H9 (cell line): ENCODE measurements around the gene PJA1. TPM values are rescaled to one million over a fixed set of nuclear protein-coding genes. Genes with fewer than 3 reads are reported as not detected.

ENCODE experiments used
- DNase-seq: peaks from one replicate; pipeline ENCODE4 v3.0.0-alpha.2; 2017
- H2AFZ ChIP-seq: one replicate; pipeline ENCODE4 v1.6.1; 2013; ENCODE audit warnings: mild to moderate bottlenecking, low read length, control low read depth, moderate library complexity
- H2AK5ac ChIP-seq: 2 replicates; pipeline ENCODE4 v1.6.1; 2013; ENCODE audit warnings: low read length, control low read depth, mixed read lengths; ENCODE audit not compliant: insufficient read length
- H2BK120ac ChIP-seq: one replicate; pipeline ENCODE4 v1.6.1; 2013; ENCODE audit warnings: low read depth, mild to moderate bottlenecking, low read length, control low read depth, inconsistent platforms; ENCODE audit not compliant: poor library complexity, severe bottlenecking
- H2BK12ac ChIP-seq: 2 replicates; pipeline ENCODE4 v1.6.1; 2013; ENCODE audit warnings: low read length, control low read depth, mixed read lengths, low read depth; ENCODE audit not compliant: insufficient read length
- H2BK15ac ChIP-seq: 2 replicates; pipeline ENCODE4 v1.6.1; 2013; ENCODE audit warnings: low read depth, low read length, control low read depth
- H2BK20ac ChIP-seq: one replicate; pipeline ENCODE4 v1.6.1; 2013; ENCODE audit warnings: low read depth, mild to moderate bottlenecking, low read length, control low read depth, inconsistent platforms; ENCODE audit not compliant: poor library complexity, severe bottlenecking
- H2BK5ac ChIP-seq: 2 replicates; pipeline ENCODE4 v1.6.1; 2013; ENCODE audit warnings: low read length, control low read depth, mixed read lengths; ENCODE audit not compliant: insufficient read length
- H3K14ac ChIP-seq: 2 replicates; pipeline ENCODE4 v1.6.1; 2013; ENCODE audit warnings: low read length, control low read depth; ENCODE audit not compliant: insufficient read depth
- H3K18ac ChIP-seq: 2 replicates; pipeline ENCODE4 v1.6.1; 2013; ENCODE audit warnings: low read depth, mild to moderate bottlenecking, mixed read lengths, low read length, control low read depth; ENCODE audit not compliant: insufficient read length
- H3K23ac ChIP-seq: 2 replicates; pipeline ENCODE4 v1.6.1; 2013; ENCODE audit warnings: low read length, control low read depth, mixed read lengths, low read depth; ENCODE audit not compliant: insufficient read length
- H3K23me2 ChIP-seq: 2 replicates; pipeline ENCODE4 v1.6.1; 2013; ENCODE audit warnings: low read depth, mild to moderate bottlenecking, mixed read lengths, low read length, control low read depth; ENCODE audit not compliant: insufficient read length, poor library complexity, severe bottlenecking
- H3K27ac ChIP-seq: 2 replicates; pipeline ENCODE4 v1.5.1; 2013; ENCODE audit warnings: low read length, control low read depth, mixed read lengths, low read depth; ENCODE audit not compliant: insufficient read length
- H3K27me3 ChIP-seq: 2 replicates; pipeline ENCODE4 v1.6.1; 2013; ENCODE audit warnings: low read length, control low read depth, inconsistent platforms; ENCODE audit not compliant: insufficient read depth
- H3K4ac ChIP-seq: 2 replicates; pipeline ENCODE4 v1.6.1; 2013; ENCODE audit warnings: low read depth, mild to moderate bottlenecking, control low read depth, inconsistent platforms, low read length, moderate library complexity
- H3K4me1 ChIP-seq: 2 replicates; pipeline ENCODE4 v1.6.1; 2013; ENCODE audit warnings: low read length, control low read depth, inconsistent platforms; ENCODE audit not compliant: insufficient read depth
- H3K4me2 ChIP-seq: 2 replicates; pipeline ENCODE4 v1.6.1; 2013; ENCODE audit warnings: low read length, control low read depth, mixed read lengths; ENCODE audit not compliant: insufficient read length, insufficient read depth
- H3K56ac ChIP-seq: 2 replicates; pipeline ENCODE4 v1.6.1; 2013; ENCODE audit warnings: low read depth, mild to moderate bottlenecking, mixed read lengths, low read length, control low read depth; ENCODE audit not compliant: insufficient read length
- H3K79me1 ChIP-seq: 2 replicates; pipeline ENCODE4 v1.6.1; 2013; ENCODE audit warnings: low read depth, mild to moderate bottlenecking, moderate library complexity, low read length, control low read depth, inconsistent platforms; ENCODE audit not compliant: insufficient read depth, poor library complexity, severe bottlenecking
- H3K79me2 ChIP-seq: 2 replicates; pipeline ENCODE4 v1.6.1; 2013; ENCODE audit warnings: low read length, control low read depth, inconsistent platforms; ENCODE audit not compliant: insufficient read depth
- H3K9ac ChIP-seq: 2 replicates; pipeline ENCODE4 v1.6.1; 2013; ENCODE audit warnings: low read length, control low read depth, mixed read lengths; ENCODE audit not compliant: insufficient read length; ENCODE audit errors: extremely low read depth
- H3K9me3 ChIP-seq: one replicate; pipeline ENCODE4 v1.6.1; 2013; ENCODE audit warnings: low read depth, low read length, inconsistent platforms; ENCODE audit not compliant: control insufficient read depth
- H3T11ph ChIP-seq: one replicate; pipeline ENCODE4 v1.6.1; 2013; ENCODE audit warnings: mild to moderate bottlenecking, low read length, control low read depth, inconsistent platforms
- H4K20me1 ChIP-seq: one replicate; pipeline ENCODE4 v1.6.1; 2013; ENCODE audit not compliant: control insufficient read depth, insufficient read length, insufficient read depth
- H4K5ac ChIP-seq: 2 replicates; pipeline ENCODE4 v1.6.1; 2013; ENCODE audit warnings: low read depth, mild to moderate bottlenecking, mixed read lengths, low read length, control low read depth; ENCODE audit not compliant: insufficient read length
- H4K8ac ChIP-seq: replicated peaks from 2 replicates; pipeline ENCODE4 v1.6.1; 2013; ENCODE audit warnings: low read length, control low read depth, mixed read lengths, low read depth; ENCODE audit not compliant: insufficient read length
- H4K91ac ChIP-seq: 2 replicates; pipeline ENCODE4 v1.6.1; 2013; ENCODE audit warnings: low read depth, mild to moderate bottlenecking, moderate library complexity, mixed read lengths, low read length, control low read depth; ENCODE audit not compliant: insufficient read length
- H3K27ac Mint-ChIP-seq, 3 experiments: 2 replicates in 2 of 3; 3 replicates in 1 of 3; pipeline ENCODE4 v1.8.0; 2020 to 2021; ENCODE audit warnings: mixed read lengths in 3 of 3, mild to moderate bottlenecking in 1 of 3, moderate library complexity in 1 of 3
- H3K27me3 Mint-ChIP-seq: 2 replicates; pipeline ENCODE4 v1.8.0; 2021; ENCODE audit warnings: low read depth, mild to moderate bottlenecking, moderate library complexity, mixed read lengths
- H3K36me3 Mint-ChIP-seq, 3 experiments: 2 replicates in 2 of 3; 3 replicates in 1 of 3; pipeline ENCODE4 v1.8.0; 2020 to 2021; ENCODE audit warnings: low read depth in 3 of 3, mixed read lengths in 3 of 3; ENCODE audit not compliant: insufficient read depth in 1 of 3
- H3K4me1 Mint-ChIP-seq, 2 experiments: 2 replicates each; pipeline ENCODE4 v1.8.0; 2020; ENCODE audit warnings: mixed read lengths in 2 of 2
- H3K4me3 Mint-ChIP-seq, 2 experiments: 2 replicates in 1 of 2; 3 replicates in 1 of 2; pipeline ENCODE4 v1.8.0; 2020 to 2021; ENCODE audit warnings: mild to moderate bottlenecking in 2 of 2, mixed read lengths in 2 of 2, moderate library complexity in 1 of 2
- H3K9me3 Mint-ChIP-seq, 2 experiments: 2 replicates in 1 of 2; 3 replicates in 1 of 2; pipeline ENCODE4 v1.8.0; 2020; ENCODE audit warnings: mild to moderate bottlenecking in 2 of 2, mixed read lengths in 2 of 2, moderate library complexity in 1 of 2
- CTCF ChIP-seq: fragments of 200-600 bp; sonication (generic); conservative IDR thresholded peaks from 3 replicates; pipeline ENCODE4 v1.8.0; 2021; ENCODE audit warnings: antibody characterized with exemption, mild to moderate bottlenecking
- WGBS: extraction: QIAGEN DNeasy Blood & Tissue Kit; methylation state at CpG from one replicate; pipeline ENCODE4 v1.1.7; 2013; ENCODE audit warnings: missing lambda C conversion rate, low lambda C conversion rate, mixed read lengths; ENCODE audit not compliant: insufficient read length; ENCODE audit errors: extremely low coverage; 5-methylcytosine and 5-hydroxymethylcytosine counted together
- total RNA-seq: library from RNA; stranded (reverse); gene quantifications from 2 replicates; pipeline ENCODE4 v1.2.1, GENCODE V29; 2021

PJA1 gene
- total RNA-seq, 1 experiment from 2014 or later = 41.4 TPM

GRCh38 chrX:69142788-69143469, 22.3 kb downstream of the PJA1 start:
- no peak overlapping the region for H4K8ac ChIP-seq
- no peak for DNase-seq
- H3K4ac ChIP-seq = no peak overlapping the region
- no peaks in the 10 kb centered on the region for H3K9me3 ChIP-seq
- no peak overlapping the region for H2BK120ac ChIP-seq
- no CpG with 5 or more reads among the region's 12 CpGs for WGBS
- no peak overlapping the region for H3K27ac Mint-ChIP-seq
- TF ChIP-seq CTCF = no peak
- H3K79me1 ChIP-seq = no peaks in the 10 kb centered on the region
- no peaks in the 10 kb centered on the region for H4K20me1 ChIP-seq
- no peak overlapping the region for H3K14ac ChIP-seq
- H2BK5ac ChIP-seq = no peak overlapping the region
- H3K18ac ChIP-seq = no peak overlapping the region
- no peak overlapping the region for H3K23ac ChIP-seq
- peaks cover 31 to 42% of the 10 kb centered on the region in 2 experiments for H3K4me1 Mint-ChIP-seq
- H3K27me3 ChIP-seq = no peaks in the 10 kb centered on the region
- H3K79me2 ChIP-seq = no peaks in the 10 kb centered on the region
- H3T11ph ChIP-seq = no peak overlapping the region
- H3K4me1 ChIP-seq = peaks cover 3% of the 10 kb centered on the region; the same call in 1 of the 2 replicates
- no peak overlapping the region for H3K4me2 ChIP-seq
- H2BK12ac ChIP-seq = no peak overlapping the region
- no peaks in the 10 kb centered on the region for H3K23me2 ChIP-seq
- H2BK15ac ChIP-seq = no peak overlapping the region
- peaks cover 10% of the 10 kb centered on the region for H3K27me3 Mint-ChIP-seq
- H2AFZ ChIP-seq = no peak overlapping the region
- H4K5ac ChIP-seq = no peak overlapping the region
- peaks cover 75 to 77% of the 10 kb centered on the region in 2 experiments for H3K9me3 Mint-ChIP-seq
- H3K9ac ChIP-seq = no peak overlapping the region
- no peak overlapping the region for H3K56ac ChIP-seq
- no peak overlapping the region for H2BK20ac ChIP-seq
- H3K4me3 Mint-ChIP-seq = no peak overlapping the region; a peak in 1 of 5 replicates
- no peaks in the 10 kb centered on the region; a peak in 4 of 7 replicates for H3K36me3 Mint-ChIP-seq
- no peak overlapping the region for H4K91ac ChIP-seq
- no peak overlapping the region for H3K27ac ChIP-seq
- H2AK5ac ChIP-seq = no peak overlapping the region
